GM23248 (cell line): Measurements from ENCODE around the gene SPIB. TPM values are rescaled to one million over a fixed set of nuclear protein-coding genes. Genes with fewer than 3 reads are reported as not detected.

Source experiments
- DNase-seq: peaks from one replicate; pipeline ENCODE4 v3.0.0-alpha.2; 2015
- H2AFZ ChIP-seq: fragments of 200-600 bp; sonication (generic); 2 replicates; pipeline ENCODE4 v1.6.1; 2016; ENCODE audit warnings: antibody characterized with exemption
- H3F3A ChIP-seq: fragments of 200-600 bp; sonication (generic); 2 replicates; pipeline ENCODE4 v1.6.1; 2016; ENCODE audit warnings: mild to moderate bottlenecking, antibody characterized with exemption, mixed run types; ENCODE audit not compliant: insufficient read depth
- H3K27ac ChIP-seq: fragments of 200-600 bp; sonication (generic); 2 replicates; pipeline ENCODE4 v1.5.1; 2016; ENCODE audit warnings: mild to moderate bottlenecking
- H3K27me3 ChIP-seq: fragments of 200-600 bp; sonication (generic); replicated peaks from 2 replicates; pipeline ENCODE4 v1.6.1; 2016; ENCODE audit warnings: mild to moderate bottlenecking; ENCODE audit not compliant: insufficient read depth
- H3K36me3 ChIP-seq: fragments of 200-600 bp; sonication (generic); 2 replicates; pipeline ENCODE4 v1.6.1; 2016; ENCODE audit warnings: low read depth, mild to moderate bottlenecking
- H3K4me1 ChIP-seq: fragments of 200-600 bp; sonication (generic); 2 replicates; pipeline ENCODE4 v1.6.1; 2016; ENCODE audit warnings: mild to moderate bottlenecking; ENCODE audit not compliant: insufficient read depth
- H3K4me2 ChIP-seq: fragments of 200-600 bp; sonication (generic); one replicate; pipeline ENCODE4 v1.6.1; 2016; ENCODE audit warnings: mild to moderate bottlenecking; ENCODE audit not compliant: unreplicated experiment
- H3K4me3 ChIP-seq: fragments of 200-600 bp; sonication (generic); 2 replicates; pipeline ENCODE4 v1.5.1; 2016; ENCODE audit warnings: mild to moderate bottlenecking
- H3K79me2 ChIP-seq: fragments of 200-600 bp; sonication (generic); 2 replicates; pipeline ENCODE4 v1.6.1; 2016; ENCODE audit warnings: mild to moderate bottlenecking; ENCODE audit not compliant: insufficient read depth
- H3K9ac ChIP-seq: fragments of 200-600 bp; sonication (generic); 2 replicates; pipeline ENCODE4 v1.6.1; 2016; ENCODE audit warnings: mild to moderate bottlenecking
- H3K9me2 ChIP-seq: fragments of 200-600 bp; sonication (generic); 2 replicates; pipeline ENCODE4 v1.6.1; 2016; ENCODE audit warnings: mixed run types, mild to moderate bottlenecking, moderate library complexity; ENCODE audit not compliant: insufficient read depth
- H3K9me3 ChIP-seq: fragments of 200-600 bp; sonication (generic); one replicate; pipeline ENCODE4 v1.6.1; 2017; ENCODE audit warnings: low read depth
- H4K20me1 ChIP-seq: fragments of 200-600 bp; sonication (generic); 2 replicates; pipeline ENCODE4 v1.6.0; 2016; ENCODE audit not compliant: insufficient read depth
- EZH2 ChIP-seq: fragments of 200-600 bp; sonication (generic); IDR thresholded peaks from 2 replicates; pipeline ENCODE4 v1.6.1; 2018; ENCODE audit warnings: antibody characterized with exemption, mild to moderate bottlenecking; ENCODE audit not compliant: insufficient read depth, poor library complexity, severe bottlenecking
- EZH2phosphoT487 ChIP-seq: fragments of 200-600 bp; sonication (generic); IDR thresholded peaks from 2 replicates; pipeline ENCODE4 v1.6.1; 2018; ENCODE audit warnings: antibody characterized with exemption, moderate library complexity, mild to moderate bottlenecking, low read depth; ENCODE audit not compliant: insufficient read depth
- WGBS, 2 experiments: methylation state at CpG; one replicate each; pipeline ENCODE4 v1.1.6; 2015 to 2017; ENCODE audit warnings: low lambda C conversion rate in 2 of 2, low coverage in 1 of 2; ENCODE audit errors: missing lambda C conversion rate in 2 of 2; 5-methylcytosine and 5-hydroxymethylcytosine counted together
- in situ Hi-C: fragments of 300-500 bp; cut with MboI; formaldehyde crosslinking; loops from 2 replicates; pipeline ENCODE4 v1.15.0; 2020
- polyA plus RNA-seq: library from polyadenylated mRNA; unstranded; fragments of >200 nt; fragmentation: Nextera tagmentation; extraction: Ambion mirVana; gene quantifications from 2 replicates; pipeline ENCODE4 v1.2.1, GENCODE V29; 2016
- total RNA-seq: library from RNA; depleted of rRNA; stranded (reverse); fragments of >200 nt; shearing (Covaris generic); gene quantifications from 2 replicates; pipeline ENCODE4 v1.2.3, GENCODE V29; 2014; rRNA removed

SPIB gene
- total and polyA plus RNA-seq, 2 experiments from 2014 or later: not detected

DNA sequence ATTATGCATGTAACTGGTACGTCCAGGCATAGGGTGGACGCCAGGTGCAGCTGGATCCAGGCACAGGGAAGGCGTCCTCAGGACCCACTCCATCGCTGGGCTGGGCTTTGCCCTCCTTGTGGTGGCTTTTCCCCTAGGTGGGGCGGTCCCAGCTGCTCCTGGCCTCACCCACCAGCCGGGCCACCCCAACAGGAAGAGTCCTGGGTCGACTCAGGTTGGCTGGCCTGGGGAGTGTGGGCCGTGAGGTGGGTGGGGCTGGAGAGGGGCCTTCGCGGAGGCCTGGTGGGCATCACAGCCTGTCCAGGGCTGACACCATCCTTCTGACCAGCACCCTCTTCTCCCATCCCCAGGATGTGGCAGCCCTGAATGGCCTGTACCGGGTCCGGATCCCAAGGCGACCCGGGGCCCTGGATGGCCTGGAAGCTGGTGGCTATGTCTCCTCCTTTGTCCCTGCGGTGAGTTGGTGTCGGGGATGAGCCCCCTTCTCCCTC, 61.1 kb downstream of the SPIB start:
- 79 to 84% methylated on average over 12 to 16 of the region's 16 CpGs for WGBS, 2 experiments

DNA sequence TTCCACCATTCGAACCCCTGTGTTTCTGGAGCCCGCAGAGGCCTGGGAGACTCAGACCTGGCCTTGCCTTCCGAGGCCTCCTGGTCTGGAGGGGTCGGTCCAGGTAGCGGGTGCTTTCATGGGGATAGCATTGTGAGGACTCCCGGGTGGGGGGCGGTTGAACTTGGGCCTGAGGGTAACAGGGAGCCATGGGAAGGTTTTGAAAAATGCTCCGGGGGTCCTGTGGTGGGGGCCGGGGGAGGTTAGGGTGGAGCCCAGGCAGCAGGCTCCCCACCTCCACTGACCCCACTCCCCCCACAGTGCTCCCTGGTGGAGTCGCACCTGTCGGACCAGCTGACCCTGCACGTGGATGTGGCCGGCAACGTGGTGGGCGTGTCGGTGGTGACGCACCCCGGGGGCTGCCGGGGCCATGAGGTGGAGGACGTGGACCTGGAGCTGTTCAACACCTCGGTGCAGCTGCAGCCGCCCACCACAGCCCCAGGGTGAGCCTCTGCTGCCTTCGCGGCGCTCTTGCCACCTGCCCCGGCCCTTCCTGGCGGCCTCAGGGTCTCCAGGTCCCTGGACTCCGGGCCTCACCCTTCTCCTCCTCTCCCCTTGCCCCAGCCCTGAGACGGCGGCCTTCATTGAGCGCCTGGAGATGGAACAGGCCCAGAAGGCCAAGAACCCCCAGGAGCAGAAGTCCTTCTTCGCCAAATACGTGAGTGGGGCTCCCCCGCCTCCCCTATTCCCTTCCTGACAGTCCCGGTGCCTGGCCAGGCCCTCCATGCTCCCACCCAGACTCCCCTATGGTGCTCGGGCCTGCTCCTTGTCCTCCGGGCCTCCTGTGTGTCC, 61.8 kb downstream of the SPIB start:
- no peaks in the 10 kb centered on the region for H3K4me1 ChIP-seq
- 80 to 88% methylated on average over 27 to 35 of the region's 37 CpGs for WGBS, 2 experiments
- no peak overlapping the region for H3K4me2 ChIP-seq
- H3K36me3 ChIP-seq: no peaks in the 10 kb centered on the region
- H3K79me2 ChIP-seq: no peaks in the 10 kb centered on the region
- H3K9me3 ChIP-seq: no peaks in the 10 kb centered on the region
- no peak overlapping the region for H3K4me3 ChIP-seq
- no peaks in the 10 kb centered on the region for H3F3A ChIP-seq
- in situ Hi-C loops: no loop called here
- no peak for DNase-seq
- TF ChIP-seq EZH2phosphoT487 (no peak), EZH2 (no peak)
- no peak overlapping the region for H2AFZ ChIP-seq
- H3K9ac ChIP-seq: no peak overlapping the region
- no peak overlapping the region for H3K27ac ChIP-seq
- H4K20me1 ChIP-seq: no peaks in the 10 kb centered on the region
- no peaks in the 10 kb centered on the region for H3K9me2 ChIP-seq
- no peaks in the 10 kb centered on the region for H3K27me3 ChIP-seq

More for the DNA sequence above, 61.1 kb downstream of the SPIB start:
- in situ Hi-C loops: no loop called here
- H3K4me1 ChIP-seq: no peaks in the 10 kb centered on the region
- H3K4me3 ChIP-seq: no peak overlapping the region
- H3K9ac ChIP-seq: no peak overlapping the region
- no peak for DNase-seq
- H3F3A ChIP-seq: no peaks in the 10 kb centered on the region
- TF ChIP-seq EZH2phosphoT487 (no peak), EZH2 (no peak)
- no peaks in the 10 kb centered on the region for H3K9me3 ChIP-seq
- no peaks in the 10 kb centered on the region for H4K20me1 ChIP-seq
- no peaks in the 10 kb centered on the region for H3K36me3 ChIP-seq
- H3K79me2 ChIP-seq: no peaks in the 10 kb centered on the region
- no peak overlapping the region for H3K27ac ChIP-seq
- H3K4me2 ChIP-seq: no peak overlapping the region
- no peaks in the 10 kb centered on the region for H3K27me3 ChIP-seq
- no peaks in the 10 kb centered on the region for H3K9me2 ChIP-seq
- no peak overlapping the region for H2AFZ ChIP-seq

Other genes with a start within 250 kb of the SPIB start
- gene MYH14, start 215.3 kb upstream of the SPIB start, total RNA-seq: not detected in 2 replicates
- not detected in 2 replicates for gene MYH14, start 215.3 kb upstream of the SPIB start, polyA plus RNA-seq
- gene KCNC3, start 89.6 kb upstream of the SPIB start, total RNA-seq: under 0.01 and 0.13 TPM in 2 replicates
- gene KCNC3, start 89.6 kb upstream of the SPIB start, polyA plus RNA-seq: 0.04 TPM in 1 of 2 replicates, not detected in the other
- gene NAPSA, start 53.3 kb upstream of the SPIB start, total RNA-seq: 0.32 and 0.51 TPM in 2 replicates
- gene NAPSA, start 53.3 kb upstream of the SPIB start, polyA plus RNA-seq: 0.15 and 0.38 TPM in 2 replicates
- gene NR1H2, start 42.5 kb upstream of the SPIB start, total RNA-seq: 96.6 and 140 TPM in 2 replicates
- 102 and 109 TPM in 2 replicates for gene NR1H2, start 42.5 kb upstream of the SPIB start, polyA plus RNA-seq
- 15.6 and 18.3 TPM in 2 replicates for gene POLD1, start 34.6 kb upstream of the SPIB start, total RNA-seq
- 12.6 and 13.7 TPM in 2 replicates for gene POLD1, start 34.6 kb upstream of the SPIB start, polyA plus RNA-seq
- not detected in 2 replicates for gene MYBPC2, start 14.0 kb downstream of the SPIB start, total RNA-seq
- gene MYBPC2, start 14.0 kb downstream of the SPIB start, polyA plus RNA-seq: not detected in 2 replicates
- gene EMC10, start 57.6 kb downstream of the SPIB start, total RNA-seq: 92.7 and 96.6 TPM in 2 replicates
- gene EMC10, start 57.6 kb downstream of the SPIB start, polyA plus RNA-seq: 7.2 and 7.7 TPM in 2 replicates
- gene GARIN5A, start 57.9 kb downstream of the SPIB start, total RNA-seq: not detected in 2 replicates
- gene GARIN5A, start 57.9 kb downstream of the SPIB start, polyA plus RNA-seq: 0.20 and 0.27 TPM in 2 replicates
- 50.7 and 55.2 TPM in 2 replicates for gene JOSD2, start 92.3 kb downstream of the SPIB start, total RNA-seq
- gene JOSD2, start 92.3 kb downstream of the SPIB start, polyA plus RNA-seq: 98.5 and 108 TPM in 2 replicates
- not detected in 2 replicates for gene ASPDH, start 95.0 kb downstream of the SPIB start, total RNA-seq
- gene ASPDH, start 95.0 kb downstream of the SPIB start, polyA plus RNA-seq: not detected in 2 replicates
- not detected in 2 replicates for gene LRRC4B, start 149.5 kb downstream of the SPIB start, total RNA-seq
- gene LRRC4B, start 149.5 kb downstream of the SPIB start, polyA plus RNA-seq: not detected in 2 replicates
- not detected in 2 replicates for gene SYT3, start 220.9 kb downstream of the SPIB start, total RNA-seq
- not detected in 2 replicates for gene SYT3, start 220.9 kb downstream of the SPIB start, polyA plus RNA-seq
- not detected in 2 replicates for gene C19orf81, start 230.5 kb downstream of the SPIB start, total RNA-seq
- gene C19orf81, start 230.5 kb downstream of the SPIB start, polyA plus RNA-seq: 1.1 and 1.6 TPM in 2 replicates